ENCODE results near the gene DNAJC1.
"Not testable (repeated sequence)": the region's sequence is repeated elsewhere in the genome, so short reads cannot be mapped to it uniquely, and the experiment has no call there.

DNAJC1 gene

DNA sequence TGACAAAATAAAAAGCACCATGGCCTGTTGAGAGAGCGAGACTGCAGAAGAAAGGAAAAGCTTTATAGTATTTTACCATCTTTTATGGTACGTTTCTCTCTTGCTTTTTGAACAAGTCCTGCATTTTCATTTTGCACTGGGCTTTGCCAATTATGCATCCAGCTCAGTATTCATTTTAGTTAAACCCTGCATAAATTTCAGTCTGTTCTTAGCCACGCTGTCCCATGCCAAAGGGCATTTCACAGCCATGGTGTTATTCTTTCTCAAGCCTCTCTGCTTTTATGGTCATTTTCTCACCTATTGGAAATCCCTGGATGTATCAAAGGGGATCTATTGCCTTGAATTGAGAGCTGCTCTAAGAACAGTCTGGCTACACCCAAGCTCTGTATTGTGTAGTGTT lies 30.8 kb upstream of the DNAJC1 start:
- no peak for DNase-seq
- Histone ChIP-seq H3K27ac (ENCODE audit: insufficient read depth in 1 of 2, low read depth in 1 of 2, low read length in 2 of 2, poor library complexity in 1 of 2, severe bottlenecking in 2 of 2) (no peak overlapping the region), H3K27me3 (replicated peaks in 2 of 5; ENCODE audit: control insufficient read depth in 4 of 5, insufficient read depth in 5 of 5, low read length in 4 of 5) (no peaks in the 10 kb centered on the region), H3K4me3 (ENCODE audit: control insufficient read depth in 1 of 7, extremely low read depth in 1 of 7, insufficient read depth in 4 of 7, low read depth in 2 of 7, low read length in 6 of 7) (no peak overlapping the region), H3K36me3 (ENCODE audit: control insufficient read depth in 4 of 4, insufficient read depth in 4 of 4, low read length in 3 of 4) (no peaks in the 10 kb centered on the region), H3K4me1 (ENCODE audit: control extremely low read depth in 1 of 4, control insufficient read depth in 4 of 4, insufficient read depth in 4 of 4, low read length in 3 of 4) (no peaks in the 10 kb centered on the region), H3K9me3 (ENCODE audit: control extremely low read depth in 1 of 5, control insufficient read depth in 4 of 5, insufficient read depth in 2 of 5, low read depth in 1 of 5, low read length in 4 of 5) (peaks cover 2 to 13% (median 5%) of the 10 kb centered on the region in 5 experiments)
- CTCF ChIA-PET: interaction anchor here (1.7 kb wide), 1 partner anchor 55 kb away, joined by 3 read pairs; no protein-coding TSS in a partner anchor
- POLR2A ChIA-PET: no interaction called here
- 100% methylated on average over 3 of the region's 3 CpGs for WGBS (ENCODE audit: insufficient coverage)

DNA sequence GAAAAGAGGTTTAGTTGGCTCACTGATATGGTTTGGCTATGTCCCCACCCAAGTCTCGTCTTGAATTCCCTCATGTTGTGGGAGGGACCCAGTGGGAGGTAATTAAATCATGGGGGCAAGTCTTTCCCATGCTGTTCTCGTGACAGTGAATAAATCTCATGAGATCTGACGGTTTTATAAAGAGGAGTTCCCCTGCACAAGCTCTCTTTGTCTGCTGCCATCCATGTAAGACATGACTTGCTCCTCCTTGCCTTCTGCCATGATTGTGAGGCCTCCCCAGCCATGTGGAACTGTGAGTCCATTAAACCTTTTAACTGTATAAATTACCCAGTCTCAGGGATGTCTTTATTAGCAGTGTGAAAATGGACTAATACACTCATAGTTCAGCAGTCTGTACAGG lies 28.7 kb upstream of the DNAJC1 start:
- H3K4me1 ChIP-seq (ENCODE audit: control extremely low read depth in 1 of 4, control insufficient read depth in 4 of 4, insufficient read depth in 4 of 4, low read length in 3 of 4); DNase-seq; H3K27me3 ChIP-seq (replicated peaks in 2 of 5; ENCODE audit: control insufficient read depth in 4 of 5, insufficient read depth in 5 of 5, low read length in 4 of 5); H3K27ac ChIP-seq (ENCODE audit: insufficient read depth in 1 of 2, low read depth in 1 of 2, low read length in 2 of 2, poor library complexity in 1 of 2, severe bottlenecking in 2 of 2); H3K36me3 ChIP-seq (ENCODE audit: control insufficient read depth in 4 of 4, insufficient read depth in 4 of 4, low read length in 3 of 4); POLR2A ChIA-PET; H3K4me3 ChIP-seq (ENCODE audit: control insufficient read depth in 1 of 7, extremely low read depth in 1 of 7, insufficient read depth in 4 of 7, low read depth in 2 of 7, low read length in 6 of 7): not testable (repeated sequence)
- CTCF ChIA-PET: interaction anchor here (2.5 kb wide), 1 partner anchor 20 kb away, joined by 8 read pairs; no protein-coding TSS in a partner anchor
- H3K9me3 ChIP-seq (ENCODE audit: control extremely low read depth in 1 of 5, control insufficient read depth in 4 of 5, insufficient read depth in 2 of 5, low read depth in 1 of 5, low read length in 4 of 5): peaks cover 2 to 14% (median 5%) of the 10 kb centered on the region in 5 experiments
- 100% methylated on average over 2 of the region's 3 CpGs for WGBS (ENCODE audit: insufficient coverage)

DNA sequence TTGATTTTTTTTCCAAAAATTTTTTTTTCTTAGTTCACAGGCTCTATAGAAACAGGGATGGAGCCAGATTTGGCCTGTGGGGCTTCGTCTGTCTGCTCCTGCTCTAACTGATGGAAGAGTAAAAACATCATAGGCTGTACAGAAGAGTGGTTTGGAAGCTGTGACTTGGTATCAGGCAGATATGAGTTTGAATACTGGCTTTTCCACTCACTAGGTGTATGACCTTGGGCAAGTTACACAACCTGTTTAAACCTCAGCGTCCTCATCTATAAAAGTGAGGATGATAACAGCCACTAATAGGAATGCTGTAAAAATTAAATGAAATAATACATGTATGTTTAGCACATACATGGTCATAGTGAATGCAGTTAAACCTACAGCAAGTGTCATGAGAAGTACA lies 26.9 kb upstream of the DNAJC1 start:
- no peaks in the 10 kb centered on the region for H3K36me3 ChIP-seq (ENCODE audit: control insufficient read depth in 4 of 4, insufficient read depth in 4 of 4, low read length in 3 of 4)
- H3K27me3 ChIP-seq (replicated peaks in 2 of 5; ENCODE audit: control insufficient read depth in 4 of 5, insufficient read depth in 5 of 5, low read length in 4 of 5): no peaks in the 10 kb centered on the region
- no peaks in the 10 kb centered on the region for H3K4me1 ChIP-seq (ENCODE audit: control extremely low read depth in 1 of 4, control insufficient read depth in 4 of 4, insufficient read depth in 4 of 4, low read length in 3 of 4)
- ChIA-PET POLR2A (no interaction called here), CTCF (no interaction called here)
- no peak for DNase-seq
- peaks cover 0 to 6% (median 4%) of the 10 kb centered on the region in 5 experiments for H3K9me3 ChIP-seq (ENCODE audit: control extremely low read depth in 1 of 5, control insufficient read depth in 4 of 5, insufficient read depth in 2 of 5, low read depth in 1 of 5, low read length in 4 of 5)
- H3K4me3 ChIP-seq (ENCODE audit: control insufficient read depth in 1 of 7, extremely low read depth in 1 of 7, insufficient read depth in 4 of 7, low read depth in 2 of 7, low read length in 6 of 7): no peak overlapping the region
- no peak overlapping the region for H3K27ac ChIP-seq (ENCODE audit: insufficient read depth in 1 of 2, low read depth in 1 of 2, low read length in 2 of 2, poor library complexity in 1 of 2, severe bottlenecking in 2 of 2)
- no CpG with 5 or more reads among the region's 2 CpGs for WGBS (ENCODE audit: insufficient coverage)

DNA sequence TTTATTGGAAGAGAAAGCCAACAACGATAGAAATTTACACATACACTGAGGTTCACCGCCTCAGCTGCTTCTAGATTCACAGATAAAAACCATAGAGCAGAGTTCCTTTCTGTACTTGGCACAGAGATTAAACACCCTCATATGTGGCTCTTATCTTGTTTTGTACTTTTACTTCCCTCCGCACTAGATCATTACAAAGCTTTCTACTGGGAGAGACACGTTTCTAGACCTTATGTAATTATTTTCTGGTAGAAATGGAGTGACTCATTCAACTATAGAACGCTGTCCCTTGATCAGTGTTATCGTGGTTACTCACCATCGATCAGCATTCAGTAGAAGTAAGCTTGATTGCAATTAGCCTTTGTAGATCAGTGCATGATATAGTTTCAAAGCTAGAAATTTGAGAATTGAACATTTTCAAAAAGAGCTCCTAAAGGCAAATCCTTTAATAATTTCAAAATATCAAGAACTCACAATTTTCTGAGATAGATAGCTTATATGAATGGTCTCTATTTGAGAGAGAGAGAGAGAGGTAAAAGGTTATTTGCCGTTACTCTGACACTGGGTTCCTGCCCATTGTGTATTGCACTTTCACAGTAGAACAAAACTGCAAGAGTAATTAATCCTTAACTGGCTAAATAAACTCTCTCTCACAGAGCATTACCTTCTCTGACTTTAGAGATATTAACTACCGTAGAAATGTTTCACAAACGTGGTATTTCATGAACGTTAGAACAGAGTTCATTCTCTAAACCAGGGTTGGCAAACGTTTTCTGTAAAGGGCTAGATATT lies 26.1 kb upstream of the DNAJC1 start:
- H3K9me3 ChIP-seq (ENCODE audit: control extremely low read depth in 1 of 5, control insufficient read depth in 4 of 5, insufficient read depth in 2 of 5, low read depth in 1 of 5, low read length in 4 of 5): peaks cover 0 to 6% (median 4%) of the 10 kb centered on the region in 5 experiments
- no peaks in the 10 kb centered on the region for H3K36me3 ChIP-seq (ENCODE audit: control insufficient read depth in 4 of 4, insufficient read depth in 4 of 4, low read length in 3 of 4)
- no peak overlapping the region for H3K4me3 ChIP-seq (ENCODE audit: control insufficient read depth in 1 of 7, extremely low read depth in 1 of 7, insufficient read depth in 4 of 7, low read depth in 2 of 7, low read length in 6 of 7)
- DNase-seq: peak in 2 of 3 donors; percentile 14 to 38
- no peaks in the 10 kb centered on the region for H3K27me3 ChIP-seq (replicated peaks in 2 of 5; ENCODE audit: control insufficient read depth in 4 of 5, insufficient read depth in 5 of 5, low read length in 4 of 5)
- H3K27ac ChIP-seq (ENCODE audit: insufficient read depth in 1 of 2, low read depth in 1 of 2, low read length in 2 of 2, poor library complexity in 1 of 2, severe bottlenecking in 2 of 2): no peak overlapping the region
- no peaks in the 10 kb centered on the region for H3K4me1 ChIP-seq (ENCODE audit: control extremely low read depth in 1 of 4, control insufficient read depth in 4 of 4, insufficient read depth in 4 of 4, low read length in 3 of 4)
- ChIA-PET POLR2A (interaction anchor here (0.8 kb wide), 1 partner anchor 14 kb away, joined by 3 read pairs; no protein-coding TSS in a partner anchor), CTCF (interaction anchor here (1.1 kb wide), 1 partner anchor 19 kb away, joined by 3 read pairs; no protein-coding TSS in a partner anchor)
- 93% methylated on average over 9 of the region's 12 CpGs for WGBS (ENCODE audit: insufficient coverage)

DNA sequence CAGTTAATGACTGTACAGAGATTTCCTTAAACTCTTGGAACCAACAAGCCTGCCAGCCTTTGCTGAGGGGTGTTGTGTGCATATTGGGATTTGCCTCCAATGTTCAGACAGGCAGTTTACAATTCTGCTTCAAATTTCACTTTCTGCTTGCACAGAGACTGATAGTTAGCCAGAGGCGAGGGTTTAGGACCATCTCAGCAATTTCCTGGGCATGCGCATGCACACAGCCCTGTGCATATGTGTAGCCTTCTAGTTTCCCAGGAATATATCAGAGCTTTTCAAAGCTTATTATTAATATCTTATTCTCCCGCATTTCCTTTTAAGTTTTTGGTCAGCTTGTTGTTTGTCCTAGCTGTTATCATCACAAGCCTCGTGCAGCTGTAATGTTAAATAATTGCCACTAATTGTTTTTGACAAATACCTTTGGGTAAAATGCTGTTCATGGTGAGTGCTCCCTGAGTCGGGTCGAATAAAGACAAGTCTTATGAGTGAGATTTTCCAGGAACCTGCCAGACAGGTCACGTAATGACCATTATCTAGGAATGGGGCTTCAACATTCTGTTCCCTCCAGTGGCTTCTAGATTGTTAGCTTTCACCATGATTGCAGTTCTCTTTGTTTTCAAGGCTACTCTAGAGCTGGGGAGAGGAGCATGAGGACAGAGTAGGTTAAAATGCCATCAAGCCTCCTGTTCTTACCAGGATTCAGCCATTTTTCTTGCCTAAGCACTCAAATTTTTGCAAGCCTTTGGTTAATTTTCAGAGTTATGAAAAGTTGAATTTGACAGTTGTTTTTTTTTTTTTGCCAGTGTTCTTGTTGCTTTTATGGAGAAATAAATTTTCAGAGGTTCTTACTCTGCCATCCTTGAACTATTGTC lies 24.1 kb upstream of the DNAJC1 start:
- H3K27ac ChIP-seq (ENCODE audit: insufficient read depth in 1 of 2, low read depth in 1 of 2, low read length in 2 of 2, poor library complexity in 1 of 2, severe bottlenecking in 2 of 2): no peak overlapping the region
- DNase-seq: no peak
- H3K27me3 ChIP-seq (replicated peaks in 2 of 5; ENCODE audit: control insufficient read depth in 4 of 5, insufficient read depth in 5 of 5, low read length in 4 of 5): no peaks in the 10 kb centered on the region
- ChIA-PET POLR2A (no interaction called here), CTCF (no interaction called here)
- H3K4me1 ChIP-seq (ENCODE audit: control extremely low read depth in 1 of 4, control insufficient read depth in 4 of 4, insufficient read depth in 4 of 4, low read length in 3 of 4): peaks cover 0 to 1% (median 0%) of the 10 kb centered on the region in 4 experiments
- H3K9me3 ChIP-seq (ENCODE audit: control extremely low read depth in 1 of 5, control insufficient read depth in 4 of 5, insufficient read depth in 2 of 5, low read depth in 1 of 5, low read length in 4 of 5): peaks cover 0 to 13% (median 3%) of the 10 kb centered on the region in 5 experiments
- WGBS (ENCODE audit: insufficient coverage): 99% methylated on average over 5 of the region's 7 CpGs
- H3K4me3 ChIP-seq (ENCODE audit: control insufficient read depth in 1 of 7, extremely low read depth in 1 of 7, insufficient read depth in 4 of 7, low read depth in 2 of 7, low read length in 6 of 7): no peak overlapping the region
- H3K36me3 ChIP-seq (ENCODE audit: control insufficient read depth in 4 of 4, insufficient read depth in 4 of 4, low read length in 3 of 4): no peaks in the 10 kb centered on the region

DNA sequence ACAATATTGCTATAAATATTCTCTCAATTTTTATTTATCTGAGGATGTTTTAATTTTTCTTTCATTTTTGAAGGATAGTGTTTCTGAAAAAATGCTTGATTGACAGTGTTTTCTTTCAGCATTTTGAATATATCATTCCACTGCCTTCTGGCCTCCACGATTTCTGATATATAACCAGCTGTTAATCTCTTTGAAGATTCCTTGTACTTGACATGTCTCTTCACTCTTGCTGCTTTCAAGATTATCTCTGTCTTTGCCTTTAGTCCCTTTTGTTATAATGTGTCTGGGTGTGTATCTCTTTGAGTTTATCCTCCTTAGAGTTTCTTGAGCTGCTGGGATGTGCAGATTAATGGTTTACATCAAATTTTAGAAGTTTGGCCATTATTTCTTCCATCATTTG lies 22.8 kb upstream of the DNAJC1 start:
- Histone ChIP-seq H3K27me3 (replicated peaks in 2 of 5; ENCODE audit: control insufficient read depth in 4 of 5, insufficient read depth in 5 of 5, low read length in 4 of 5) (no peaks in the 10 kb centered on the region), H3K9me3 (ENCODE audit: control extremely low read depth in 1 of 5, control insufficient read depth in 4 of 5, insufficient read depth in 2 of 5, low read depth in 1 of 5, low read length in 4 of 5) (peaks cover 0 to 13% (median 3%) of the 10 kb centered on the region in 5 experiments), H3K4me3 (ENCODE audit: control insufficient read depth in 1 of 7, extremely low read depth in 1 of 7, insufficient read depth in 4 of 7, low read depth in 2 of 7, low read length in 6 of 7) (no peak overlapping the region), H3K27ac (ENCODE audit: insufficient read depth in 1 of 2, low read depth in 1 of 2, low read length in 2 of 2, poor library complexity in 1 of 2, severe bottlenecking in 2 of 2) (no peak overlapping the region), H3K4me1 (ENCODE audit: control extremely low read depth in 1 of 4, control insufficient read depth in 4 of 4, insufficient read depth in 4 of 4, low read length in 3 of 4) (peaks cover 0 to 4% (median 1%) of the 10 kb centered on the region in 4 experiments), H3K36me3 (ENCODE audit: control insufficient read depth in 4 of 4, insufficient read depth in 4 of 4, low read length in 3 of 4) (no peaks in the 10 kb centered on the region)
- no CpG with 5 or more reads among the region's 1 CpG for WGBS (ENCODE audit: insufficient coverage)
- no peak for DNase-seq
- CTCF ChIA-PET: no interaction called here
- POLR2A ChIA-PET: interaction anchor here (0.7 kb wide), 1 partner anchor 187 kb away, joined by 3 read pairs; no protein-coding TSS in a partner anchor
